Medulla oblongata (tissue), 1 donor: ENCODE data around the gene NIPBL.
"Not testable (repeated sequence)": the region's sequence is repeated elsewhere in the genome, so short reads cannot be mapped to it uniquely, and the experiment has no call there.

ENCODE experiments used
- DNase-seq: peaks from one replicate; pipeline ENCODE4 v3.0.0-alpha.2; 2015; ENCODE audit errors: extremely low spot score

Gene NIPBL, protein sequence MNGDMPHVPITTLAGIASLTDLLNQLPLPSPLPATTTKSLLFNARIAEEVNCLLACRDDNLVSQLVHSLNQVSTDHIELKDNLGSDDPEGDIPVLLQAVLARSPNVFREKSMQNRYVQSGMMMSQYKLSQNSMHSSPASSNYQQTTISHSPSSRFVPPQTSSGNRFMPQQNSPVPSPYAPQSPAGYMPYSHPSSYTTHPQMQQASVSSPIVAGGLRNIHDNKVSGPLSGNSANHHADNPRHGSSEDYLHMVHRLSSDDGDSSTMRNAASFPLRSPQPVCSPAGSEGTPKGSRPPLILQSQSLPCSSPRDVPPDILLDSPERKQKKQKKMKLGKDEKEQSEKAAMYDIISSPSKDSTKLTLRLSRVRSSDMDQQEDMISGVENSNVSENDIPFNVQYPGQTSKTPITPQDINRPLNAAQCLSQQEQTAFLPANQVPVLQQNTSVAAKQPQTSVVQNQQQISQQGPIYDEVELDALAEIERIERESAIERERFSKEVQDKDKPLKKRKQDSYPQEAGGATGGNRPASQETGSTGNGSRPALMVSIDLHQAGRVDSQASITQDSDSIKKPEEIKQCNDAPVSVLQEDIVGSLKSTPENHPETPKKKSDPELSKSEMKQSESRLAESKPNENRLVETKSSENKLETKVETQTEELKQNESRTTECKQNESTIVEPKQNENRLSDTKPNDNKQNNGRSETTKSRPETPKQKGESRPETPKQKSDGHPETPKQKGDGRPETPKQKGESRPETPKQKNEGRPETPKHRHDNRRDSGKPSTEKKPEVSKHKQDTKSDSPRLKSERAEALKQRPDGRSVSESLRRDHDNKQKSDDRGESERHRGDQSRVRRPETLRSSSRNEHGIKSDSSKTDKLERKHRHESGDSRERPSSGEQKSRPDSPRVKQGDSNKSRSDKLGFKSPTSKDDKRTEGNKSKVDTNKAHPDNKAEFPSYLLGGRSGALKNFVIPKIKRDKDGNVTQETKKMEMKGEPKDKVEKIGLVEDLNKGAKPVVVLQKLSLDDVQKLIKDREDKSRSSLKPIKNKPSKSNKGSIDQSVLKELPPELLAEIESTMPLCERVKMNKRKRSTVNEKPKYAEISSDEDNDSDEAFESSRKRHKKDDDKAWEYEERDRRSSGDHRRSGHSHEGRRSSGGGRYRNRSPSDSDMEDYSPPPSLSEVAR (N-terminal part only)

DNA sequence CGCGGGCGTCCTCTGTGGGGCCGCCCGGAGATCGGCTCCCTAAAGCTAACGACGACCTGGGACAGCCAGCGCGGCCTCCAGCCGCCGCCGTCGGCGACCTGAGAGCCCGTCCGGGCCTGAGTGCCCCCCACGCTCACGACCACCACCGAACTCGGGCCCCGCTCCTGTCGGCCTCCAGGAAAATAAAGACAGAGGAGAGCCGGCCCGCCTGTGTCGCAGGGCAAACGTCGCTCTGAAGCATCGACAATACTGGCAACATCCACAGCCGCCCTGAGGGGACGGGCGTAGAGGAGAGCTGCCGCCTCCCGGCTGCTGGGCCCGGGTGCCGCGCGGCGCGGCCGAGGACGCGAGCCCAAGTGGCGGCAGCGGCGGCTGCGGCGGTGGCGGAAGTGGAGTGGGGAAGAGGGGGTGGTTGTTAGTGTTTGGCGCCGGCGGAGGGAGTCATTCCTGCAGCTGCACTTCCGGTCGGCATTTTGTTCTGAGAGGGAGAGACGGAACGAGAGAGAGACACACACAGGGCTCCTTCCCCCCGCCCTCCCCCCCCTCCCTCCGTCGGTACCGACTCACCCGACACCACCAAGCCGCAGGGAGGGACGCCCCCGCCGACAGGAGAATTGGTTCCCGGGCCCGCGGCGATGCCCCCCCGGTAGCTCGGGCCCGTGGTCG lies at the start of gene NIPBL:
Gene NIPBL, plus strand, starts transcription at position 471 of the 666 bp plus-strand sequence. CDS start 76,928 bp downstream, outside the sequence.
- peak; percentile 96 for DNase-seq

DNA sequence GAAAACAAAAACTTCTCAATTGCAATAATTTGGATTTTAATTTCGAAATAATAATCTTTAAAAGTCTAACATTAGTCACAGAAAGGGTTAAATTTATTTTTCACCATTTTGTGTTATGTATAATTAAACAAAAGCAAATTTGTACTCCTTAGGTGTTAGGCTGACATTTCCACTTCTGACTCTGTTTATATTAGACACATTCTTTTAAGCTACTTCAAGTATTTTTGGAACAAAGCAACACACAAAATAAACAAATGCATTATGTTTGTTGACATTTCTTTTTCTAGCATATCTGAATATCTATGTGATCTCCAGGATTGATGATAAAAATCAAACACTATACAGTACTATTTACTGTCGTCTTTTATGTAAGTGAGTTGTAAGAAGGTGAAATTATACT lies 44.3 kb upstream of the NIPBL start:
- DNase-seq = no peak

DNA sequence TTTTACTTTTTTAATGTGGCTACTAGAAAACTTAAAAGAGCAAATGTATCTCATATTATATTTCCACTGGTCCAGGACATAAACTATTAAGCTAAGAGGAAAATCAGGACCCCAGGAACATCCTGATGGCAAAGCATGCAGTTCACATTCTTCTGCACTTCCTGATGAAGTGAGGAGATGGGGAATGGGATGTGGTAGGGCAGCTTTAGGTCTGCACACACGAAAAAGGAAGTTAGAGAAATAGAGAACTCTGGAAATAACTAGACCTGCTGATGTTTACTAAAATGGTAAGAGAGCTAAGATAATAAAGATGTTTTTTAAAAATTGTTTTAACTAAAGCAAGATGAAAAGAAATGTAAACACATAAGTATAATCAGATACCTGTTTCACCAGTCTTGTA lies 39.7 kb upstream of the NIPBL start:
- DNase-seq = peak; percentile 68

DNA sequence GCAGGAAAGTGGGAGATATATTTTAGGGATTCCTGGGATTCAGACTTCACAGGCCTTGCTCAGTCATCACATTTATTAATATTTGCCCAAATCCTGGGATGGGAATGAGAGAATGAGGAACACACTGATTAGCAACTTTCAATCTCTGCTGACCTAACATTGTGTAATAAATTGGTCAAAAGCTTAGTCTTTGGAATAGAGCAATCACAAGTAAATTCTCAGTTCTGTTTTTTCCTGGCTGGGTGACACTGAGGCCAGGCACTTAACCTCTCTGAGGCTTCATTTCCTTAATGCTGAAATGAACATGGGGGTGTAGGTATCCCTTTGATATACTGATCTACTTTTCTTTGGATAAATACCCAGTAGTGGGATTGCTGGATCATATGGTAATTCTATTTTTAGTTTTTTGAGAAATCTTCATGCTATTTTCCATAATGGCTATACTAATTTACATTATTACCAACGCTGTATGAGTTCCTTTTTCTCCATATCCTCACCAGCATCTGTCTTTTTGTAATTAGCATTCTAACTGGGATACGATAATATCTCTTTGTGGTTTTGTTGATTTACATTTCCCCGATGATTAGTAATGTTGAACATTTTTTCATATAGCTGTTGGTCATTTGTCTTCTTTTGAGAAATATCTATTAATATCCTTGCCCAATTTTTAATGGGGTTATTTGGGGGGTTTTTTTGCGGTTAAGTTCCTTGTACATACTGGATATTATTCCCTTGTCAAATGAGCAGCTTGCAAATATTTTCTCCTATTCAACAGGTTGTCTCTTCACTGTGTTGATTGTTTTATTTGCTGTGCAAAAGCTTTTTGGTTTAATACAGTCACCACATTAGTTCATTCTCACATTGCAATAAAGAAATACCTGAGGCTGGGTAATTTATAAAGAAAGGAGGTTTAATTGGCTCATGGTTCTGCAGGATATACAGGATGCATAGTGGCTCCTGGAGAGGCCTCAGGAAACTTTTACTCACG lies 36.8 kb upstream of the NIPBL start:
- DNase-seq = peak; percentile 43

DNA sequence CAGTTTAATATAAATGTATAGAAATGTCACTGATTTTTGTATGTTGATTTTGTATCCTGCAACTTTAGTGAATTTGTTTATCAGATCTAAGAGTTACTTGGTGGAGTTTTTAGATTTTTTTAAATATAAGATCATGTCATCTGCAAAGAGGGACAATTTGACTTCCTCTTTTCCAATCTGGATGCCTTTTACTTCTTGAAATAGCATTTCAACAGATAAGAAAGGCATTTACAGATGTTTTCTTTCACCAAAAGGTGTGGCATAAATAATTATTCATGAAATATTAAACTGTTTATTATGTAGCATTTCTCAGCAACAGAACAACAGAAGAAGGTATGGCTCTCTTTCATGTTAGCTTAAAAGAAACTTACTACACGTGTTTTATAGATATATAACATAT lies 34.9 kb upstream of the NIPBL start:
- no peak for DNase-seq

DNA sequence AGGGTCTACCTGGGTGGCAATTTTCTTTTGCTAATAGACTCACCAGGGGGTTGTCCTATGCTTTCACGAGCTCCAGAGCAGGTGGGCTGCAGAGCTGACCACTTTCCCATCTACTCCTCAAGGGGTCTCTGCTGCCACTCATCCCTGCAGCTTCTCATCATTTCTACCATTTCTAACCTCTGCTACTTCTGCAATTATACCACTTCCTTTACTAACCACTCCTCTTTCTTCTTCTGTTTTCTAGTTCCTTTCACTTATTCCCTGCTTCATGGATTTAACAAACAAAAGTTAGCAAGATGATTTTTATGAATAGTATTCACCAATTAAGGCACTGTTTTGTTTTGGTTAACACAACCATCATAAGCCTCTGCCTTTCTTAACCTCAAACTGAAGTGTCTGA lies 34.5 kb upstream of the NIPBL start:
- DNase-seq = peak; percentile 7

DNA sequence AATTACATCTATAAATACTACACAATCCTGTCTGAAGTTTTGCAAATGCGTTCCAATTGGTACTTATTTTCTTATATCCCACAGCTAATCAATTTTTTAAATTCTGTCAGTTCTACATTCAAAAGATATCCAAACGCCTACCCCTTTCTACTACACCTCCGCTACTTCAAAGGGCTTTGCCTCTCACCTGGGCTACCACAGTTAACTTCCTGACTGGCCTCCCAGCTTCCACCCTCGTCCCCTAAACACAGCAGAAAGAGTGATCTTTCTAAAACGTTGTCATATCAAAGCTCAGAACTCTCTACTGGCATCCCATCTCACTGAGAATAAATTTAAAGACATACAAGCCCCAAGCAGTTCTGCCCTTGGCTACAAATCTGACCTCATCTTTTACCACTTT lies 32.3 kb upstream of the NIPBL start:
- DNase-seq = no peak

DNA sequence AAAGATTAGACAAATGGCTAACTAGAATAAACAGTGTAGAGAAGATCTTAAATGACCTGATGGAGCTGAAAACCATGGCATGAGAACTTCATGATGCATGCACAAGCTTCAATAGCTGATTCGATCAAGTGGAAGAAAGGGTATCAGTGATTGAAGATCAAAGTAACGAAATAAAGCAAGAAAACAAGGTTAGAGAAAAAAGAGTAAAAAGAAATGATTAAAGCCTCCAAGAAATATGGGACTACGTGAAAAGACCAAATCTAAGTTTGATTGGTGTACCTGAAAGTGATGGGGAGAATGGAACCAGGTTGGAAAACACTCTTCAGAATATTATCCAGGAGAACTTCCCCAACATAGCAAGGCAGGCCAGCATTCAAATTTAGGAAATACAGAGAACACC lies 28.0 kb upstream of the NIPBL start:
- DNase-seq = not testable (repeated sequence)

DNA sequence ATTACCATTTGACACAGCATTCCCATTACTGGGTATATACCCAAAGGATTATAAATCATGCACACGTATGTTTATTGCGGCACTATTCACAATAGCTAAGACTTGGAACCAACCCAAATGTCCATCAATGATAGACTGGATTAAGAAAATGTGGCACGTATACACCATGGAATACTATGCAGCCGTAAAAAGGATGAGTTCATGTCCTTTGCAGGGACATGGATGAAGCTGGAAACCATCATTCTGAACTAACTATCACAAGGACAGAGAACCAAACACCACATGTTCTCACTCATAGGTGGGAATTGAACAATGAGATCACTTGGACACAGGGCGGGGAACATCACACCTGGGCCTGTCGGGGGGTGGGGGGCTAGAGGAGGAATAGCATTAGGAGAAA lies 23.7 kb upstream of the NIPBL start:
- DNase-seq = not testable (repeated sequence)

DNA sequence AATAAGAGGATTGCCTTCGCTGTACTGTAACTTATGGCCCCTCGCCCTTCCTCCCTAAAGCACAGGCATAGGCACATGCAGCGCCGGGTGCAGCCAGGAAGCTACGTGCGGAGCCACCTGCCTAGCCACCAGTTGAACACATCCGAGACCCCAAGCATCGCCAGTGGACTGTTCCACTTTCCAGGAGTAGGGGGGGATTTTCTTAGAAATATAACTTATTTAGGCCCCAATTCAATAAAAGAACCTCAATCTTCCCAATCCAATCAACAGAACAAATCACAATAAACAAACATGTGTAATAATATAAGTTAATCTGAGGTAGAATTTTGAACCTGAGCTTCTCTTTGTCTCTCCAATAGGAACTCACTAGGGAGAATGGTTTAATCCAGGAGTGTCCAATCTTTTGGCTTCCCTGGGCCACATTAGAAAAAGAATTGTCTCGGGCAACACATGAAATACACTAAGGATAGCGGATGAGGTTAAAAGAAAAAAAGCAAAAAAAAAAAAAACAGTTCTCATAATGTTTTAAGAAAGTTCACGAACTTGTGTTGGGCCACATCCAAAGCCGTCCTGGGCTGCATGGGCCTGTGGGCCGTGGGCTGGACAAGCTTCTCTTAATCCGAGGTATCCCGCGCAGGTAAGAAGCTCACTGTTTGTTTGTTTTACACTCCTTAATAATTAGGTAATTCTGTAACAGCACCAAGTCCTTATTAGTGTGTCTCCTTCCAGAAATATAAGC lies 22.0 kb upstream of the NIPBL start:
- DNase-seq = no peak

DNA sequence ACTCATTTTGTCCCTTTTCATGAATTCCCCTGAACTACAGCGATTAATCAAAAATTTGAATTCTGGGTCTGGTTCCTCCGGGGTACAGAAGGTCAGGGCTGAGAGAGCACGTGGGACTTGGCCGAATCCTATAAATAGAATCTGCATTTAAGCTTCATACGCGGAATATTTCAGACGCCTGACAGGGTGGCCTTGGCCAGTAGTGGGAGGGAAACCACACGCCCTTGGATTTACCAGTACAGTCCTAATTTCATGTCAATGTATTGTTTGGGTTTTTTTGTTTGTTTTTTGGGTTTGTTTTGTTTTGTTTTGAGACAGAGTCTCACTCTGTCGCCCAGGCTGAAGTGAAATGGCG lies 21.5 kb upstream of the NIPBL start:
- no peak for DNase-seq

DNA sequence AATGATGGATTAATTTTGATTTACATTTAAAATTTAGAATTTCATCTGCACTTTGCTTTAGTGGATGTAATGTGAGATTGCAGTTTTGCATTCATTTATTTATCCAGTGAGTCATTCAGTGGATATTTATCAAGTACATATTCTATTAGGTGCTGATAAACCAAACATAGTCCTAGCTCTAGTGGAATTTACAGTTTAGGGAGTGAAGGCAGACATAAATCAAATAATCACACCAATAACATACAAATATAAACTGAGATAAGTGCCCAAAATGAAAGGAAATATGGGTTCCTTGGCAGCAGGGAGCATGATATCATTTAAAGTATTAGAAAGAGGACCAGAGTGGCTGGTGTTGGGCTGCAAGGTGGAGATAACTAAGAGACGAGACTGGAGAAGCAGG lies 14.7 kb upstream of the NIPBL start:
- no peak for DNase-seq

DNA sequence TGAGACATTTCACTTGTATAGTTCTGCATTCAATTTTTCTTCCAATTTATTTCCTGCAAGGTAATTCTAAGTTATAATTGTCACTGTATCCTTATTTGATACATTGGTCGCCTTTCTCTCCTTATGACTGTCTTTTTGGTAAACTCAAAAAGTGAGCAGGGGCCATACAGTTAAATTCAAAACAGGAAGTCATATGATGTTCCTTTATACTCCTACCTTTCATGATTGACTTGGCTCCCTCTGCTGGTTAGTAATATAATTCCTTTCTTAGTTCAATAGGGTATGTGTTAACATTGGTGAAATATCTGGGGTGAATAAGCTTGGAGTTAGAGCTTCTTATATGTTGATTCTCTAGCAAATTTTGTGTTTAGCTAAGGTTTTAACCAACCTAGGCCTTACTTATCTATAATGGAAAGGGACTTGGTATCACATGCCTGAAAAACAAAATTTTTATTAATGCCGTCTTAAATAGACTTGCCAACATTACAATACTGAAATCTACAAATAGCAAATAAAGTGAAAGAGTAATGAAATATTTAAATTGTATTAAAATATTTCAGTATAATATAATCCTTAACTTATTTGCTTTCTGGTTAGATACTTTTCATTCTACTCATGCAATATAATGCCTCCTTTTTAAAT lies 6.0 kb upstream of the NIPBL start:
- peak; percentile 86 for DNase-seq

DNA sequence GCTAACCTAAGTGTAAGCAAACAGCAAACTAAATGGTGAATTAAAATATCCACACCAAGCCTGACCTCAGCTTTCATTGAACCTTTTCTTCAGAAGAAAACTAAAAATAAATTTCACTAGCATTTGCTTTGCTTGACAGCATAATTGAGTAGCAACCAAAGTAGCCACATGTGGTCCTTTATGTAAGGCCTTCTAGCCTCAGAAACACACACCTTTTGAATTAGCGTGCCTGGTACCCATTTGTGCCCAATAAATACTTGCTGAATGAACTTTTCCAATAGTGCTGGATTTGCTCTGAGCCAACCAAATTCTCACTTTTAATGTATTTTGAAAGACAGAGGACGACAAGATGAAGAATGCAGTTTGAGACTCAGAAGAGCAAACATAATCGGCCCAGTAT lies 2.1 kb upstream of the NIPBL start:
- peak; percentile 45 for DNase-seq

DNA sequence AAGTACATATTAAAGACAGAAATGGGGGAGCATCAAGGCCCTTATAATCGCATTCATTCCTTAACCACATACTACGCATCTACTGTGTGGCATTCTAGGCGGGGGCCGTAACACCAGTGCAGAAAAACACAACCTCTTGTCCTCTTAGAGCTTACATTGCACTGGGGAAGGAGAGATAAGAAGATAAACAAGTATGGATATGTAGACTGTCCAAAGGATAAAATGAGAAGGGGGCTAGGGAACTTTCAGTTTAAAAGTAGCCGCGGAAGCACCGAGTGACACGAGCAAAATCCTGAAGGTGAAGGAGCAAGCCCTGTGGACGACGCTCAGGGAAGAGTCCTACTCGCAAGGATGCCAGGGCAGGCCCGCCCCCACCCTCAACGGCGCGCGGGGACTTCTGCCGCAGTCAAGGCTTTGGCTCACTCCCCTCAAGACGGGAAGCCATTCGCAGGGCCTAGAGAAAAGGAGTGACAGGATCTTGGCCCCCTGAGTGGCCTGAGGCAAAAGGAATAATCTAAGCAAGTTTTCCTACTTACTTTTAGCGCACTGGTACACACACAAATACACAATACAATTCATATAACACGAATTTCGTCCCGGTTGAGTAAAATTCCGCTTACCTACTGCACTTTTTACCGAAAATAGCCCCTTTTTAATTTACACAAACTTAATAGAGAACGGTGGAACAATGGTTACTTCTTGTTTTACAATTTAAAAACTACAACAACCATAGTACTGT lies 1.3 kb upstream of the NIPBL start:
- peak; percentile 80 for DNase-seq

DNA sequence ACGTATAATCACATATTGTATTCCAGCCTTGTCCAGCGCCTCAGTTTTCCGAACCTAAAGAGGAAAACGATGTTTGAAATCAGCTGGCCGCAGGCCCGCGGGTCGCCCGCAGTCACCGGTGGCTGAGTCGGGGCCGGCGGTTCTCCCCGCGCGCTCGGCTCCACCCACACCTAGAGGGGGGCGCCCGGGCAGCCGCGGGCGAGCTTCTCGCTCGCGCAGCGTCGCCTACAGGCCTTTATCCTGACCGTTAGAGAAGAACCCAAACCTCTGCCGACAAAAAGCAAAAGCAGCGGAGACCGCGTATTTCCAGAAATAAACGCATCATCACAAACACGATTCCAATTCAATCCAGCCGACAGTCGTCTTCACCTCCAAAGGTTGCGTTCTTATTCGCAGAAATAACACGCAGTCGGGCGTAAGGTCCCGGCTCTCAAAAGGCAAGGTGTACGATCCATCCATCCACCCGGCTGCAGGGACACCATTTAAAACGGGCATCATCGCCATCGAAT lies 725 bp upstream of the NIPBL start:
- peak; percentile 92 for DNase-seq

DNA sequence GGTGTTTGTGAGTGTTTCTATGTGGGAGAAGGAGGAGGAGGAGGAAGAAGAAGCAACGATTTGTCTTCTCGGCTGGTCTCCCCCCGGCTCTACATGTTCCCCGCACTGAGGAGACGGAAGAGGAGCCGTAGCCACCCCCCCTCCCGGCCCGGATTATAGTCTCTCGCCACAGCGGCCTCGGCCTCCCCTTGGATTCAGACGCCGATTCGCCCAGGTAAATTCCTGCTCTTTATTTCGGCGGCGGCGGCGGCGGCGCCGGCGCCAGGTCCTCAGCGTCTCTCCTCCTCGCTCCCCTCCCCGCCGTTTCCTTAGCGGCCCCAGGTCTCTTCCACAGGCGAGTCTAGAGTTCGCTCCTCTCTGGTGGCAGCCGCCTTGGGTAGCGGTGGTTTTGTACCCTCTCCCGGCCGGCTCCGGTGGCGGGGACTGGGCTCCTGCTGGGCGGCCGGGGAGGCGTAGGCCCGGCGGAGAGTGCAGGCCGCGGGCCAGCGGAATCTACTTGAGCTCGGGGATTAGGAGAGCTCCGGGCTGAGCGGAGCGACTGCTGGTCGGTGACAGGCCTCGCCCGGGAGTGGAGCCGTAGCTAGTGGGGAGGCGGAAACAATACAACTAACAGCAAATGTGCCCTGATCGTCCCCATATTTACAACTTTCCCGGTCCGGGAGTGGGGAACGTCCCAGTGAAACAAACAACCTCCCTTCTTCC lies 547 bp downstream of the NIPBL start:
- peak; percentile 75 for DNase-seq
